Measurements from ENCODE around the gene CRIM1.

Gene CRIM1

GRCh38 chr2:36586672-36587071, 231.1 kb downstream of the CRIM1 start:
- DNase-seq (ENCODE audit: low read depth): no peak

- DNase-seq (ENCODE audit: low read depth): no peak
Observed at GRCh38 chr2:36587101-36587500, 231.5 kb downstream of the CRIM1 start.

DNA sequence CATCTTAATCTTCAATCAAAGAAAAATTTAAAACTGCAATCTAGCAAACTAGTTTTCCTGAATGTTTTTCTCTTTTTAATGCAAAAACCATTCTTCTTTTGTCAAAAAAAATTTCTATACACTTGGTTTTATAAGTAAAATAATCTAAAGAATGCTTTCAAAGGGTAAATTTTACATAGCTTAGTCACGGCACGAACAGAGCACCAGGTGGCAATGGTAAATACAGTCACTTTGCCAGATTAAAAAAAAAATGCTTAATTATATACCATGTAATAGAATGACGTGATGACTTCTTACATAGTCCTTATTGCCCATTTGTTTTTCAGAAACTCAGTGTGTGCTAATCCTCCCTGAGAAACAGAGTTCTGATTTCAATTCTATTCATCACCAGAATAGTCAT, 232.0 kb downstream of the CRIM1 start:
- no peak for DNase-seq (ENCODE audit: low read depth)

DNA sequence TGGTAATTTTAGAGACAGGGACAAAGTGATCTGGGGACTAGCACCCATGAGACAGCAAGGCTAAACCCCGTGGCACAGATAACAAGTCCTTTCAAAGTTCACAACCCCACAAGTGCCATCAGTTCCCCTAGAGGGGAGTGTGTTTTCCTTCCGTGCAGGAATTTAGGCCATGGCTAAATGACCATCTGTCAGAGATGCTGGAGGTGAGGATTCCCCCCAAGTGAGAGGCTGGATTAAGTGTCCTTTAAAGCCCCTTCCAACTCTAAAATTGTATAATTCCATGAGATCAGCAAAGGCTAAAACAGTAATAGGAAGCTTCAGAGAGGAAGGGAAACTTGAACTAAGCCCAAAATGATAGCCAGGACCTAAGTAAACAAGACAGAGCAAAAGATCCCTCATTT, 233.7 kb downstream of the CRIM1 start:
- no peak for DNase-seq (ENCODE audit: low read depth)

DNA sequence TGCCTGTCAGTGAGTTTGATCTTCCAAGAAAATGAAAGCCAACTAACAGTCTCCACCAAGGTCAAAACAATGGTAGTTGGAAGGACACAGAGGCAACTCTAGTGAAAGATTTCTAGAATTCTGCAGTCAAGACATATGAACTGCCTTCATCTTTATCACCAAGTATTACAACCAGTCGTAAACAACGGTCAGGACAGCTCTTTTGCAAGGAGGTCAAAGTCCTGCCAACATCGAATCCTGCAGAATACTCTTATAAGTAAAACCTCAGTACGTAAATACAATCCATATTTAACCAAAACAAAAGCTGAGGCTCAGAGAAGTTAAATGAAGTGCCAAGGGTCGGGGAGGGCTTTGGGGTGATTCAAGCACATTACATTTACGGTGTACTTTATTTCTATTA, 239.3 kb downstream of the CRIM1 start:
- DNase-seq (ENCODE audit: low read depth): no peak

GRCh38 chr2:36596397-36596796, 240.8 kb downstream of the CRIM1 start:
- DNase-seq (ENCODE audit: low read depth): no peak

GRCh38 chr2:36597003-36597531, 241.5 kb downstream of the CRIM1 start:
- no peak for DNase-seq (ENCODE audit: low read depth)

DNA sequence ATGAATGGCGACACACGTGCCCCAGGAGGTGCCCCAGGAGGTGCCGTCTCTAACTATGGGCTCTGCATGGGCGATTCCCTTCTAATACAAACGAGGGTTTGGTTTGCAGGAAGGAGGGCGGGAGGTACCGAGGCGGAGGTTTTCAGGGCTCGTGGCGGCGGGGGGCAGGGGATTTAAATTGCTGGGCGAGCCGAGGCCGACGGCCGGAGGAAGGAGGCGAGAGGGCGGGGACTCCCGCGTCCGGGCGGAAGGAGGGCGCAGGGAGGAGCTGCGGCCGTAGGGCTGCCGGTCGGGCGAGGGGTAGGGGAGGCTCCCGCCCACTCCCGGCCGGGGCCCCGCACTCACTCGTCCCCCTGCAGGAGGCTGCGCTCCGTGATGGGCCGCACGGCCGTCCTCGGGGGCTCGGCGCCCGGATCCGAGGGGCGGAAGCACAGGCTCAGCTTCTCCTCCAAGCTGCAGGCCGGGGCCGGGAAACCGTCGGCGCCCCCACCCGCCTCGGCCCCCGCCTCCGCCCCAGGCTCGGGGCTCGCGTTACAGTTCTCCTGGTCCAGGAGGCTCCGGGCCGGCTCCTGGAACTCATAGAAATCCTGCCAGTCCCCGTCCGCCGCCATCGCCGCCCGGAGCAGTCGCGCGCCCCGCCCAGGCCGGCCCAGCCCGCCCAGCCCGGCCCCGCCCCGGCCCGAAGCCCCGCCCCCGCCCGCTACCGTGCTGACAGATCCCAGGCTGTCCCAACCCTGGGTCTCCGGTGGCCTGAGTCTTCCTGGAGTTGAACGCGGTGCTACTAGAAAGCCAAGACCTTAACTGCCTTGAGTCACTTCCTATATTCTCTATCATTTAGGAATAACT, 242.2 kb downstream of the CRIM1 start, which contains the start of gene FEZ2:
FEZ2 (minus strand) TSS at position 637 of the 846 bp plus-strand sequence; CDS start at position 611, 26 bp downstream.
- no peak for DNase-seq (ENCODE audit: low read depth)

Data from non-pigmented ciliary epithelial cell (primary cell).